Measurements from ENCODE around the gene SLX4IP. TPM values are rescaled to one million over a fixed set of nuclear protein-coding genes. Genes with fewer than 3 reads are reported as not detected.

The SLX4IP gene
- total and polyA plus RNA-seq, 2 of the 13 experiments (the other 11 are each of a cell fraction or from before 2014, with no cell fraction given) = 3.6 to 7.3 TPM

DNA sequence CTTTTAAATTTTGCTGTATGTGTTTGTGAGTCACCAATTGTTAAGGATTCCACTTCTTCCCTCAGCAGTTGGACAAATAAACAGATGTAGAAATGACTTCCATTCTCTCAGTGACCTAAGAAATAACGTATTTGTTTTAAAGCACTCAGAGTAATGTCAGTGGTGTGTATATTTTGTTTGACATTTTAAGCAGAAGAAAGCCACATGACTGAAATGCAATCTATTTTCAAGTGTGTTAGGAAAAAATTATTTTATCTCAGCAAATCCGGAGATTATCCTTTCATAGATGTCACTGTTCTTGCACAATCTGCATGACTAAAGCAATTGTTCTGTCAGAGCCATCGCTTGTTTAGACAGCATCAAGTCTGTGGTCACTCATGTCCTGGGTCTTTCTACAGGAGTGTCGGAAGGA, 161.6 kb downstream of the SLX4IP start (continued):
- TF ChIP-seq ZNF33B (CRISPR knock-in tag; IDR thresholded peaks at IDR 0.05) = no peak
- peak; percentile 36; the same call in 1 of the 2 replicates for TF ChIP-seq FOSL1 (CRISPR knock-in tag; IDR thresholded peaks at IDR 0.05; ENCODE audit: borderline replicate concordance)
- TF ChIP-seq CEBPG (CRISPR knock-in tag; IDR thresholded peaks at IDR 0.05) = peak; percentile 93
- TF ChIP-seq CAMTA2 (CRISPR knock-in tag; IDR thresholded peaks at IDR 0.05; ENCODE audit: borderline replicate concordance) = no peak

DNA sequence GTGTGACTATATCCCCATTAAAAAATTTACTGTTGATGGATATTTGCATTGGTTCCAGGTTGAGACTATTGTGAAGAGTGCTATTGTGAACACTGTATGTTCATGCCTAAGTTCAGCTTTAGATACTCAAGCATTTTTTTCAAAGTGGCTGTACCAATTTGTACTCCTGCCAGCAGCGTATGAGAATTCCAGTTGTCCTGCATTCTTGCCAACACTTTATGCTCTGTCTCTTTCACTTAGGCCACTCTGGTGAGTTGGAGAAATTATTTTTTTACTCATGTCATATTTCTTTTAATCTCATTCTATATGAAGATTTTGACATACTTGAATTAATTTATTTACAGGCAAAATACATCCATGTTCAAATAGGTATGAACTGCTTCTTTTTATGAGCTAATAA, 162.5 kb downstream of the SLX4IP start:
- ChIA-PET POLR2A (interaction anchor here (1.2 to 3.0 kb wide), 2 partner anchors 32 to 77 kb away, joined by 3 to 15 read pairs; no protein-coding TSS in a partner anchor), CTCF (ENCODE audit: low intra/inter-chr PET ratio, low total read pairs) (no interaction called here)
- 98% methylated on average over 1 of the region's 1 CpG for WGBS (ENCODE audit: low lambda C conversion rate)
- no peak overlapping the region for H3K4me3 ChIP-seq (replicated peaks in 1 of 3; ENCODE audit: insufficient read depth in 1 of 3, low read depth in 2 of 3, low read length in 3 of 3)
- no TSS peak for BruUV-seq (replicated peaks)
- DNase-seq (ENCODE audit: low spot score) (no peak), FAIRE-seq (no peak), ATAC-seq (no peak)
- intact Hi-C loops (cut with micrococcal nuclease; ENCODE audit: unreplicated experiment) = no loop called here
- peaks cover 53% of the 10 kb centered on the region for H3K4me1 ChIP-seq (ENCODE audit: insufficient read depth, low read length)
- in situ Hi-C loops (cut with HindIII; ENCODE audit: extremely low pct_ligation_motif_present, low pct_unique_long_range_greater_than_20kb) = no loop called here
- H2AFZ ChIP-seq (ENCODE audit: low read length) = no peak overlapping the region
- H3K36me3 ChIP-seq (replicated peaks in 1 of 2; ENCODE audit: control insufficient read depth in 1 of 2, insufficient read depth in 2 of 2, low read length in 2 of 2) = peaks cover 0 to 7% of the 10 kb centered on the region in 2 experiments; a peak in 4 of 5 replicates
- no peaks in the 10 kb centered on the region for H3K79me2 ChIP-seq (ENCODE audit: insufficient read depth, low read length)
- H3K4me2 ChIP-seq (ENCODE audit: low read depth, low read length) = no peak overlapping the region
- H3K9ac ChIP-seq (ENCODE audit: insufficient read depth, low read depth, low read length) = no peak overlapping the region
- TF ChIP-seq ZNF7 (CRISPR knock-in tag; IDR thresholded peaks at IDR 0.05) = peak; percentile 94
- TF ChIP-seq, protein P1, sequence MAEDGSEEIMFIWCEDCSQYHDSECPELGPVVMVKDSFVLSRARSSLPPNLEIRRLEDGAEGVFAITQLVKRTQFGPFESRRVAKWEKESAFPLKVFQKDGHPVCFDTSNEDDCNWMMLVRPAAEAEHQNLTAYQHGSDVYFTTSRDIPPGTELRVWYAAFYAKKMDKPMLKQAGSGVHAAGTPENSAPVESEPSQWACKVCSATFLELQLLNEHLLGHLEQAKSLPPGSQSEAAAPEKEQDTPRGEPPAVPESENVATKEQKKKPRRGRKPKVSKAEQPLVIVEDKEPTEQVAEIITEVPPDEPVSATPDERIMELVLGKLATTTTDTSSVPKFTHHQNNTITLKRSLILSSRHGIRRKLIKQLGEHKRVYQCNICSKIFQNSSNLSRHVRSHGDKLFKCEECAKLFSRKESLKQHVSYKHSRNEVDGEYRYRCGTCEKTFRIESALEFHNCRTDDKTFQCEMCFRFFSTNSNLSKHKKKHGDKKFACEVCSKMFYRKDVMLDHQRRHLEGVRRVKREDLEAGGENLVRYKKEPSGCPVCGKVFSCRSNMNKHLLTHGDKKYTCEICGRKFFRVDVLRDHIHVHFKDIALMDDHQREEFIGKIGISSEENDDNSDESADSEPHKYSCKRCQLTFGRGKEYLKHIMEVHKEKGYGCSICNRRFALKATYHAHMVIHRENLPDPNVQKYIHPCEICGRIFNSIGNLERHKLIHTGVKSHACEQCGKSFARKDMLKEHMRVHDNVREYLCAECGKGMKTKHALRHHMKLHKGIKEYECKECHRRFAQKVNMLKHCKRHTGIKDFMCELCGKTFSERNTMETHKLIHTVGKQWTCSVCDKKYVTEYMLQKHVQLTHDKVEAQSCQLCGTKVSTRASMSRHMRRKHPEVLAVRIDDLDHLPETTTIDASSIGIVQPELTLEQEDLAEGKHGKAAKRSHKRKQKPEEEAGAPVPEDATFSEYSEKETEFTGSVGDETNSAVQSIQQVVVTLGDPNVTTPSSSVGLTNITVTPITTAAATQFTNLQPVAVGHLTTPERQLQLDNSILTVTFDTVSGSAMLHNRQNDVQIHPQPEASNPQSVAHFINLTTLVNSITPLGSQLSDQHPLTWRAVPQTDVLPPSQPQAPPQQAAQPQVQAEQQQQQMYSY (CRISPR knock-in tag; IDR thresholded peaks at IDR 0.05) = no peak
- TF ChIP-seq ZNF543 (CRISPR knock-in tag; IDR thresholded peaks at IDR 0.05) = no peak
- no peak for TF ChIP-seq REPIN1 (CRISPR knock-in tag; IDR thresholded peaks at IDR 0.05; ENCODE audit: borderline replicate concordance, low read depth)
- no peak for TF ChIP-seq ZNF354B (CRISPR knock-in tag; IDR thresholded peaks at IDR 0.05)
- no peak for TF ChIP-seq ZNF670 (CRISPR knock-in tag; IDR thresholded peaks at IDR 0.05; ENCODE audit: borderline replicate concordance)
- TF ChIP-seq, protein P2, sequence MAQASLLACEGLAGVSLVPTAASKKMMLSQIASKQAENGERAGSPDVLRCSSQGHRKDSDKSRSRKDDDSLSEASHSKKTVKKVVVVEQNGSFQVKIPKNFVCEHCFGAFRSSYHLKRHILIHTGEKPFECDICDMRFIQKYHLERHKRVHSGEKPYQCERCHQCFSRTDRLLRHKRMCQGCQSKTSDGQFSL (CRISPR knock-in tag; IDR thresholded peaks at IDR 0.05) = no peak
- no peak for TF ChIP-seq NFE2L1 (CRISPR knock-in tag; IDR thresholded peaks at IDR 0.05; ENCODE audit: borderline replicate concordance)
- TF ChIP-seq ZMYM4 (CRISPR knock-in tag; IDR thresholded peaks at IDR 0.05) = no peak
- peak; percentile 20; the same call in 1 of the 2 replicates for TF ChIP-seq NFYC (CRISPR knock-in tag; IDR thresholded peaks at IDR 0.05)
- no peaks in the 10 kb centered on the region for H4K20me1 ChIP-seq (ENCODE audit: insufficient read depth, low read length)
- no peak overlapping the region for H3K27ac ChIP-seq (ENCODE audit: extremely low read length, insufficient read depth, low read length)
- no peaks in the 10 kb centered on the region for H3K27me3 ChIP-seq (ENCODE audit: control insufficient read depth in 1 of 2, insufficient read depth in 2 of 2, low read length in 2 of 2)
- no peaks in the 10 kb centered on the region for H3K9me3 ChIP-seq (ENCODE audit: low read length)
